GM23338 (cell line): ENCODE measurements around the gene ARHGAP1. TPM values are rescaled to one million over a fixed set of nuclear protein-coding genes. Genes with fewer than 3 reads are reported as not detected.

Source experiments
- ATAC-seq: fragments of 200-7000 bp; cut with Tn5 transposase; 3 replicates; pipeline ENCODE4 v1.9.1; 2020
- DNase-seq: peaks from one replicate; pipeline ENCODE4 v3.0.0-alpha.2; 2015; ENCODE audit warnings: low spot score
- H2AFZ ChIP-seq: fragments of 200-600 bp; sonication (generic); 2 replicates; pipeline ENCODE4 v1.8.0; 2016; ENCODE audit warnings: antibody characterized with exemption, mild to moderate bottlenecking, moderate library complexity
- H3F3A ChIP-seq: fragments of 200-600 bp; sonication (generic); replicated peaks from 2 replicates; pipeline ENCODE4 v1.8.0; 2017; ENCODE audit warnings: antibody characterized with exemption, mixed run types, low read depth
- H3K27ac ChIP-seq: fragments of 200-600 bp; sonication (generic); 2 replicates; pipeline ENCODE4 v1.6.1; 2016; ENCODE audit warnings: low read depth
- H3K27me3 ChIP-seq: fragments of 200-600 bp; sonication (generic); 2 replicates; pipeline ENCODE4 v1.8.0; 2016; ENCODE audit warnings: mild to moderate bottlenecking, mixed run types, moderate library complexity; ENCODE audit not compliant: insufficient read depth
- H3K36me3 ChIP-seq: fragments of 200-600 bp; sonication (generic); 2 replicates; pipeline ENCODE4 v1.8.0; 2016; ENCODE audit warnings: mild to moderate bottlenecking; ENCODE audit not compliant: insufficient read depth
- H3K4me1 ChIP-seq: fragments of 200-600 bp; sonication (generic); 2 replicates; pipeline ENCODE4 v1.8.0; 2016; ENCODE audit warnings: mild to moderate bottlenecking, moderate library complexity; ENCODE audit not compliant: insufficient read depth
- H3K4me2 ChIP-seq: fragments of 200-600 bp; sonication (generic); 2 replicates; pipeline ENCODE4 v1.7.1; 2017; ENCODE audit warnings: mixed run types
- H3K4me3 ChIP-seq: fragments of 200-600 bp; sonication (generic); 2 replicates; pipeline ENCODE4 v1.6.1; 2016; ENCODE audit warnings: mixed run types
- H3K79me2 ChIP-seq: fragments of 200-600 bp; sonication (generic); replicated peaks from 2 replicates; pipeline ENCODE4 v1.8.0; 2017; ENCODE audit warnings: mild to moderate bottlenecking; ENCODE audit not compliant: insufficient read depth
- H3K9me2 ChIP-seq: fragments of 200-600 bp; sonication (generic); 2 replicates; pipeline ENCODE4 v1.8.0; 2017; ENCODE audit not compliant: insufficient read depth
- H4K20me1 ChIP-seq: fragments of 200-600 bp; sonication (generic); replicated peaks from 2 replicates; pipeline ENCODE4 v1.8.0; 2017; ENCODE audit warnings: mild to moderate bottlenecking; ENCODE audit not compliant: insufficient read depth
- H3K27ac Mint-ChIP-seq: 2 replicates; pipeline ENCODE4 v1.8.0; 2020; ENCODE audit warnings: inconsistent platforms, mild to moderate bottlenecking, moderate library complexity, mixed read lengths
- H3K27me3 Mint-ChIP-seq: 3 replicates; pipeline ENCODE4 v1.8.0; 2022; ENCODE audit warnings: low read depth, mild to moderate bottlenecking, moderate library complexity, mixed read lengths, inconsistent platforms; ENCODE audit not compliant: insufficient read depth, poor library complexity
- H3K36me3 Mint-ChIP-seq: 3 replicates; pipeline ENCODE4 v1.8.0; 2021; ENCODE audit warnings: low read depth, mild to moderate bottlenecking, inconsistent platforms, moderate library complexity, mixed read lengths
- H3K4me1 Mint-ChIP-seq: 3 replicates; pipeline ENCODE4 v1.8.0; 2020; ENCODE audit warnings: mild to moderate bottlenecking, inconsistent platforms, mixed read lengths
- H3K4me3 Mint-ChIP-seq: 3 replicates; pipeline ENCODE4 v1.8.0; 2021; ENCODE audit warnings: moderate library complexity, mild to moderate bottlenecking, inconsistent platforms, mixed read lengths
- H3K9me3 Mint-ChIP-seq: 3 replicates; pipeline ENCODE4 v1.8.0; 2020; ENCODE audit warnings: moderate library complexity, mild to moderate bottlenecking, inconsistent platforms, mixed read lengths
- CREB1 ChIP-seq: fragments of 250-450 bp; sonication (Bioruptor Pico); IDR thresholded peaks from 2 replicates; pipeline ENCODE4 v1.5.0; 2020; ENCODE audit warnings: low read depth, mild to moderate bottlenecking, moderate library complexity
- ETS1 ChIP-seq: IDR thresholded peaks from 2 replicates; pipeline ENCODE4 v1.6.1; 2016; ENCODE audit warnings: antibody characterized with exemption
- EZH2phosphoT487 ChIP-seq: fragments of 200-600 bp; sonication (generic); IDR thresholded peaks from one replicate; pipeline ENCODE4 v1.8.1; 2018; ENCODE audit warnings: antibody characterized with exemption; ENCODE audit not compliant: unreplicated experiment
- JUNB ChIP-seq: IDR thresholded peaks from one replicate; pipeline ENCODE4 v1.6.1; 2016; ENCODE audit warnings: antibody characterized with exemption; ENCODE audit not compliant: unreplicated experiment
- STAT1 ChIP-seq: IDR thresholded peaks from one replicate; pipeline ENCODE4 v1.6.1; 2016; ENCODE audit warnings: antibody characterized with exemption; ENCODE audit not compliant: unreplicated experiment
- ZNF114 ChIP-seq: fragments of 250-450 bp; sonication (Bioruptor Pico); IDR thresholded peaks from 2 replicates; pipeline ENCODE4 v1.5.0; 2020; ENCODE audit warnings: mild to moderate bottlenecking, moderate library complexity
- polyA plus RNA-seq: library from polyadenylated mRNA; unstranded; fragments of >200 nt; fragmentation: Nextera tagmentation; extraction: Ambion mirVana; gene quantifications from 2 replicates; pipeline ENCODE4 v1.2.1, GENCODE V29; 2016
- total RNA-seq: library from RNA; depleted of rRNA; stranded (reverse); fragments of >200 nt; shearing (Covaris generic); gene quantifications from 2 replicates; pipeline ENCODE4 v1.2.3, GENCODE V29; 2014
- TF ChIP-seq, protein P1 (sequence below): IDR thresholded peaks from one replicate; pipeline ENCODE4 v1.6.1; 2018; ENCODE audit warnings: antibody characterized with exemption; ENCODE audit not compliant: unreplicated experiment
- TF ChIP-seq, protein P2 (sequence below), 2 experiments: fragments of 200-600 bp in 1 of 2; sonication (generic) in 1 of 2; conservative IDR thresholded peaks; 2 replicates each; pipeline versions ENCODE4 v1.5.1 to v1.6.1; 2016 to 2017; ENCODE audit warnings: antibody characterized with exemption in 2 of 2, low read depth in 2 of 2, mild to moderate bottlenecking in 2 of 2, moderate library complexity in 1 of 2
- TF ChIP-seq, protein P3 (sequence below): fragments of 250-450 bp; sonication (Bioruptor Pico); IDR thresholded peaks from 2 replicates; pipeline ENCODE4 v1.5.0; 2020; ENCODE audit warnings: mild to moderate bottlenecking, moderate library complexity

The ARHGAP1 gene
- total and polyA plus RNA-seq, 2 experiments from 2014 or later = 23.4 to 38.1 TPM

- TF ChIP-seq, protein P1, sequence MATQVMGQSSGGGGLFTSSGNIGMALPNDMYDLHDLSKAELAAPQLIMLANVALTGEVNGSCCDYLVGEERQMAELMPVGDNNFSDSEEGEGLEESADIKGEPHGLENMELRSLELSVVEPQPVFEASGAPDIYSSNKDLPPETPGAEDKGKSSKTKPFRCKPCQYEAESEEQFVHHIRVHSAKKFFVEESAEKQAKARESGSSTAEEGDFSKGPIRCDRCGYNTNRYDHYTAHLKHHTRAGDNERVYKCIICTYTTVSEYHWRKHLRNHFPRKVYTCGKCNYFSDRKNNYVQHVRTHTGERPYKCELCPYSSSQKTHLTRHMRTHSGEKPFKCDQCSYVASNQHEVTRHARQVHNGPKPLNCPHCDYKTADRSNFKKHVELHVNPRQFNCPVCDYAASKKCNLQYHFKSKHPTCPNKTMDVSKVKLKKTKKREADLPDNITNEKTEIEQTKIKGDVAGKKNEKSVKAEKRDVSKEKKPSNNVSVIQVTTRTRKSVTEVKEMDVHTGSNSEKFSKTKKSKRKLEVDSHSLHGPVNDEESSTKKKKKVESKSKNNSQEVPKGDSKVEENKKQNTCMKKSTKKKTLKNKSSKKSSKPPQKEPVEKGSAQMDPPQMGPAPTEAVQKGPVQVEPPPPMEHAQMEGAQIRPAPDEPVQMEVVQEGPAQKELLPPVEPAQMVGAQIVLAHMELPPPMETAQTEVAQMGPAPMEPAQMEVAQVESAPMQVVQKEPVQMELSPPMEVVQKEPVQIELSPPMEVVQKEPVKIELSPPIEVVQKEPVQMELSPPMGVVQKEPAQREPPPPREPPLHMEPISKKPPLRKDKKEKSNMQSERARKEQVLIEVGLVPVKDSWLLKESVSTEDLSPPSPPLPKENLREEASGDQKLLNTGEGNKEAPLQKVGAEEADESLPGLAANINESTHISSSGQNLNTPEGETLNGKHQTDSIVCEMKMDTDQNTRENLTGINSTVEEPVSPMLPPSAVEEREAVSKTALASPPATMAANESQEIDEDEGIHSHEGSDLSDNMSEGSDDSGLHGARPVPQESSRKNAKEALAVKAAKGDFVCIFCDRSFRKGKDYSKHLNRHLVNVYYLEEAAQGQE = no peak
- TF ChIP-seq EZH2phosphoT487 = no peak
- no peak for TF ChIP-seq JUNB
Observed at GRCh38 chr11:46659908-46660307, 40.5 kb downstream of the ARHGAP1 start (continued).

- H3F3A ChIP-seq = 0 out of 2 replicates have a peak, but pooled peaks cover 4% of the 10 kb centered on the region
- ATAC-seq = no peak
- TF ChIP-seq JUNB (no peak), EZH2phosphoT487 (no peak), ETS1 (no peak), ZNF114 (CRISPR knock-in tag) (no peak), CREB1 (CRISPR knock-in tag) (no peak), STAT1 (no peak)
- TF ChIP-seq, protein P2, sequence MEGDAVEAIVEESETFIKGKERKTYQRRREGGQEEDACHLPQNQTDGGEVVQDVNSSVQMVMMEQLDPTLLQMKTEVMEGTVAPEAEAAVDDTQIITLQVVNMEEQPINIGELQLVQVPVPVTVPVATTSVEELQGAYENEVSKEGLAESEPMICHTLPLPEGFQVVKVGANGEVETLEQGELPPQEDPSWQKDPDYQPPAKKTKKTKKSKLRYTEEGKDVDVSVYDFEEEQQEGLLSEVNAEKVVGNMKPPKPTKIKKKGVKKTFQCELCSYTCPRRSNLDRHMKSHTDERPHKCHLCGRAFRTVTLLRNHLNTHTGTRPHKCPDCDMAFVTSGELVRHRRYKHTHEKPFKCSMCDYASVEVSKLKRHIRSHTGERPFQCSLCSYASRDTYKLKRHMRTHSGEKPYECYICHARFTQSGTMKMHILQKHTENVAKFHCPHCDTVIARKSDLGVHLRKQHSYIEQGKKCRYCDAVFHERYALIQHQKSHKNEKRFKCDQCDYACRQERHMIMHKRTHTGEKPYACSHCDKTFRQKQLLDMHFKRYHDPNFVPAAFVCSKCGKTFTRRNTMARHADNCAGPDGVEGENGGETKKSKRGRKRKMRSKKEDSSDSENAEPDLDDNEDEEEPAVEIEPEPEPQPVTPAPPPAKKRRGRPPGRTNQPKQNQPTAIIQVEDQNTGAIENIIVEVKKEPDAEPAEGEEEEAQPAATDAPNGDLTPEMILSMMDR (conservative IDR thresholded peaks at IDR 0.05; ENCODE audit: low read depth in 2 of 2) = no peak
- TF ChIP-seq, protein P3, sequence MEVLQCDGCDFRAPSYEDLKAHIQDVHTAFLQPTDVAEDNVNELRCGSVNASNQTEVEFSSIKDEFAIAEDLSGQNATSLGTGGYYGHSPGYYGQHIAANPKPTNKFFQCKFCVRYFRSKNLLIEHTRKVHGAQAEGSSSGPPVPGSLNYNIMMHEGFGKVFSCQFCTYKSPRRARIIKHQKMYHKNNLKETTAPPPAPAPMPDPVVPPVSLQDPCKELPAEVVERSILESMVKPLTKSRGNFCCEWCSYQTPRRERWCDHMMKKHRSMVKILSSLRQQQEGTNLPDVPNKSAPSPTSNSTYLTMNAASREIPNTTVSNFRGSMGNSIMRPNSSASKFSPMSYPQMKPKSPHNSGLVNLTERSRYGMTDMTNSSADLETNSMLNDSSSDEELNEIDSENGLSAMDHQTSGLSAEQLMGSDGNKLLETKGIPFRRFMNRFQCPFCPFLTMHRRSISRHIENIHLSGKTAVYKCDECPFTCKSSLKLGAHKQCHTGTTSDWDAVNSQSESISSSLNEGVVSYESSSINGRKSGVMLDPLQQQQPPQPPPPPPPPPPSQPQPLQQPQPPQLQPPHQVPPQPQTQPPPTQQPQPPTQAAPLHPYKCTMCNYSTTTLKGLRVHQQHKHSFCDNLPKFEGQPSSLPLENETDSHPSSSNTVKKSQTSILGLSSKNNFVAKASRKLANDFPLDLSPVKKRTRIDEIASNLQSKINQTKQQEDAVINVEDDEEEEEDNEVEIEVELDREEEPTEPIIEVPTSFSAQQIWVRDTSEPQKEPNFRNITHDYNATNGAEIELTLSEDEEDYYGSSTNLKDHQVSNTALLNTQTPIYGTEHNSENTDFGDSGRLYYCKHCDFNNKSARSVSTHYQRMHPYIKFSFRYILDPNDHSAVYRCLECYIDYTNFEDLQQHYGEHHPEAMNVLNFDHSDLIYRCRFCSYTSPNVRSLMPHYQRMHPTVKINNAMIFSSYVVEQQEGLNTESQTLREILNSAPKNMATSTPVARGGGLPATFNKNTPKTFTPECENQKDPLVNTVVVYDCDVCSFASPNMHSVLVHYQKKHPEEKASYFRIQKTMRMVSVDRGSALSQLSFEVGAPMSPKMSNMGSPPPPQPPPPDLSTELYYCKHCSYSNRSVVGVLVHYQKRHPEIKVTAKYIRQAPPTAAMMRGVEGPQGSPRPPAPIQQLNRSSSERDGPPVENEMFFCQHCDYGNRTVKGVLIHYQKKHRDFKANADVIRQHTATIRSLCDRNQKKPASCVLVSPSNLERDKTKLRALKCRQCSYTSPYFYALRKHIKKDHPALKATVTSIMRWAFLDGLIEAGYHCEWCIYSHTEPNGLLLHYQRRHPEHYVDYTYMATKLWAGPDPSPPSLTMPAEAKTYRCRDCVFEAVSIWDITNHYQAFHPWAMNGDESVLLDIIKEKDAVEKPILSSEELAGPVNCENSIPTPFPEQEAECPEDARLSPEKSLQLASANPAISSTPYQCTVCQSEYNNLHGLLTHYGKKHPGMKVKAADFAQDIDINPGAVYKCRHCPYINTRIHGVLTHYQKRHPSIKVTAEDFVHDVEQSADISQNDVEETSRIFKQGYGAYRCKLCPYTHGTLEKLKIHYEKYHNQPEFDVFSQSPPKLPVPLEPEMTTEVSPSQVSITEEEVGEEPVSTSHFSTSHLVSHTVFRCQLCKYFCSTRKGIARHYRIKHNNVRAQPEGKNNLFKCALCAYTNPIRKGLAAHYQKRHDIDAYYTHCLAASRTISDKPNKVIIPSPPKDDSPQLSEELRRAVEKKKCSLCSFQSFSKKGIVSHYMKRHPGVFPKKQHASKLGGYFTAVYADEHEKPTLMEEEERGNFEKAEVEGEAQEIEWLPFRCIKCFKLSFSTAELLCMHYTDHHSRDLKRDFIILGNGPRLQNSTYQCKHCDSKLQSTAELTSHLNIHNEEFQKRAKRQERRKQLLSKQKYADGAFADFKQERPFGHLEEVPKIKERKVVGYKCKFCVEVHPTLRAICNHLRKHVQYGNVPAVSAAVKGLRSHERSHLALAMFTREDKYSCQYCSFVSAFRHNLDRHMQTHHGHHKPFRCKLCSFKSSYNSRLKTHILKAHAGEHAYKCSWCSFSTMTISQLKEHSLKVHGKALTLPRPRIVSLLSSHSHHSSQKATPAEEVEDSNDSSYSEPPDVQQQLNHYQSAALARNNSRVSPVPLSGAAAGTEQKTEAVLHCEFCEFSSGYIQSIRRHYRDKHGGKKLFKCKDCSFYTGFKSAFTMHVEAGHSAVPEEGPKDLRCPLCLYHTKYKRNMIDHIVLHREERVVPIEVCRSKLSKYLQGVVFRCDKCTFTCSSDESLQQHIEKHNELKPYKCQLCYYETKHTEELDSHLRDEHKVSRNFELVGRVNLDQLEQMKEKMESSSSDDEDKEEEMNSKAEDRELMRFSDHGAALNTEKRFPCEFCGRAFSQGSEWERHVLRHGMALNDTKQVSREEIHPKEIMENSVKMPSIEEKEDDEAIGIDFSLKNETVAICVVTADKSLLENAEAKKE (CRISPR knock-in tag) = no peak
Observed at GRCh38 chr11:46658259-46658658, 42.2 kb downstream of the ARHGAP1 start.

More at GRCh38 chr11:46658259-46658658, 42.2 kb downstream of the ARHGAP1 start:
- Mint-ChIP-seq H3K27ac (no peak overlapping the region), H3K27me3 (no peaks in the 10 kb centered on the region), H3K4me1 (no peaks in the 10 kb centered on the region), H3K9me3 (no peaks in the 10 kb centered on the region), H3K4me3 (no peak overlapping the region), H3K36me3 (peaks cover 55% of the 10 kb centered on the region)
- Histone ChIP-seq H3K36me3 (peaks cover 37% of the 10 kb centered on the region), H3K79me2 (no peaks in the 10 kb centered on the region), H3K9me2 (no peaks in the 10 kb centered on the region), H3K27ac (0 out of 2 replicates have a peak overlapping the region, but pooled peaks have one; percentile 39), H3K4me2 (no peak overlapping the region), H4K20me1 (no peaks in the 10 kb centered on the region), H2AFZ (no peak overlapping the region), H3K27me3 (no peaks in the 10 kb centered on the region), H3K4me1 (no peaks in the 10 kb centered on the region), H3K4me3 (no peak overlapping the region)
- DNase-seq = no peak
